T follicular helper cell (primary cell): ENCODE results near the gene SDHA.

Experiments used
- DNase-seq: peaks from one replicate; pipeline ENCODE4 v3.0.0-alpha.2; 2020; ENCODE audit warnings: low read depth
- total RNA-seq, 2 experiments: gene quantifications; one replicate each; lab custom pipeline; 2026; lab: John Stamatoyannopoulos, UW

SDHA gene
- total RNA-seq: 12.1 to 22.2 reads per million in 2 experiments

DNA sequence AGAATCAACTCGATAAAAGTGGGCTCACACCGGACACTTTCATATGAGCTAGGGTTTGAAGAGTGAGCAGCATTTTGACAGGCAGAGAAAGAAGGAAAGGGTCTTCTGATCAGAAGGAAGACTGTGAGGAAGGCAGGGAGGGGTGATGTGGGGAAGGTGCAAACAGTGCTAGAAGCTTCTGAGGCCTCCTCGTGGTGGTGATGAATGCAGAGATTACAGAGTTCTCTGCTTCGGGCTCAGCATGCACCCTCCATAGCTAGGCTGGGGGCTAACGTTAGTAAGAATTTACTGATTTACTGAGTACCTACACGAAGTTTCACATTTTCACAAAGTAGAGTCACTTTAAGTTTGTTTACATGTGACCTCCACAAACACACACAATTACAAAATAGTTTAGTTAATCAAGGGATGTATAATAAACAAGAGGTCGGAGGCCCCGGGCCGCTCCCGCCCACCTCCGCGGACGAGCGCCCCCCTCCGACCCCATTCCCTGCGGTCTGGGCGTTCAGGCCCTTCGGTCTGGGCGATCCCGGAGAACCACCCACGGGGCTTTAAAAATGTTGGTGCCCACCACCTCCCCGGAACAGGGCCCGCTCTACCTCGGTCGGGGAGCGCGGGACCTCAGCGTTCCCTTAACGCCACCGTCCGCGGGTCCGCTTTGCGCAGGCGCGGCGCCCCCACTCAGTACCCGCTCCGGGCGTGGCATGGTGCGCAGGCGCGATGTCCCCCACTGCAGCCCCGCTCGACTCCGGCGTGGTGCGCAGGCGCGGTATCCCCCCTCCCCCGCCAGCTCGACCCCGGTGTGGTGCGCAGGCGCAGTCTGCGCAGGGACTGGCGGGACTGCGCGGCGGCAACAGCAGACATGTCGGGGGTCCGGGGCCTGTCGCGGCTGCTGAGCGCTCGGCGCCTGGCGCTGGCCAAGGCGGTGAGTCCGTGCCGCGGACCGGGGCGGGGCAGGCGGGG, at the start of gene SDHA, which contains the start of gene CCDC127:
Gene SDHA, plus strand, starts transcription at position 827 of the 963 bp plus-strand sequence. Its CDS starts 36 bp downstream, at position 863.
Gene CCDC127, minus strand, starts transcription at position 660 of the 963 bp plus-strand sequence. CDS start 1,304 bp downstream, outside the sequence.
- DNase-seq: peak; percentile 97

DNA sequence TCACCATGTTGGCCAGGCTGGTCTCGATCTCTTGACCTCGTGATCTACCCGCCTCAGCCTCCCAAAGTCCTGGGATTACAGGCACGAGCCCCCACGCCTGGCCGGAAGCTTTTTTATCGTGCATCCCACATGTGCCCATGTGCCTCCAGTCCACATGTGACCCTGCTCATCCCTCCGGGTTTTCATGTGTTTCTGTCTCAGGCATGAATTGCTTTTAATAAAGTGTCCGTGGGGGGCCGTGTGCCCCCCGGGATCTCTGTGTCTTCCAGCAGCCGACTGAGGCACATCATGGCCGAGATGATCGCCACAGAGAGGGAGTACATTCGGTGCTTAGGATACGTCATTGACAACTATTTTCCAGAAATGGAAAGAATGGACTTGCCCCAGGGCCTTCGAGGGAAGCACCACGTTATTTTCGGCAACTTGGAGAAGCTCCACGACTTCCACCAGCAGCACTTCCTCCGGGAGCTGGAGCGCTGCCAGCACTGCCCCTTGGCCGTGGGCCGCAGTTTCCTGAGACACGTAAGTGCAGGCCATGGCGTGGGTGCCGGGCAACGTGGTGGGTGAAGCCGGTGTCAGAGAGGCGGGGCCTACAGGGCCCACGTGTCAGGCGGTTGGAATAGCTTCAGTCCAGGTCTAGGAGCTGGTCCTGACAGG, 48.9 kb upstream of the SDHA start:
- no peak for DNase-seq

DNA sequence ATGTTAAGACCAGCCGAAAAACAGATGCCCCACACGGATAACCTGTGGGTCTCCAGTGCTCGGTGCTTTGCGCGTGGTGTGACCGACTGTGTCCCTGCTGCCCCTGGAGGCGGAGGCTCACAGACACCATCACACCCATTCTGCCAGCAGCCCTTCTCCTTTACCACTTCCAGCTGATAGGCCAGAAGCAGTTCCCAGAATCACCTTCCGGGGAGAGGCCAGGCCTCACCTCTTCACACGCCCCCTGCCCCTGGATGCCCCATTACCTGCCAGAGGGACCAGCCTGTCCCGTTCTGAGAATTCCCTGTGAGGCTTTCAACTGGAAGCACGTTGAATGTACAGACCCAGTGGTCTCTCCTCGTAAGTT, 48.4 kb upstream of the SDHA start:
- DNase-seq: no peak

DNA sequence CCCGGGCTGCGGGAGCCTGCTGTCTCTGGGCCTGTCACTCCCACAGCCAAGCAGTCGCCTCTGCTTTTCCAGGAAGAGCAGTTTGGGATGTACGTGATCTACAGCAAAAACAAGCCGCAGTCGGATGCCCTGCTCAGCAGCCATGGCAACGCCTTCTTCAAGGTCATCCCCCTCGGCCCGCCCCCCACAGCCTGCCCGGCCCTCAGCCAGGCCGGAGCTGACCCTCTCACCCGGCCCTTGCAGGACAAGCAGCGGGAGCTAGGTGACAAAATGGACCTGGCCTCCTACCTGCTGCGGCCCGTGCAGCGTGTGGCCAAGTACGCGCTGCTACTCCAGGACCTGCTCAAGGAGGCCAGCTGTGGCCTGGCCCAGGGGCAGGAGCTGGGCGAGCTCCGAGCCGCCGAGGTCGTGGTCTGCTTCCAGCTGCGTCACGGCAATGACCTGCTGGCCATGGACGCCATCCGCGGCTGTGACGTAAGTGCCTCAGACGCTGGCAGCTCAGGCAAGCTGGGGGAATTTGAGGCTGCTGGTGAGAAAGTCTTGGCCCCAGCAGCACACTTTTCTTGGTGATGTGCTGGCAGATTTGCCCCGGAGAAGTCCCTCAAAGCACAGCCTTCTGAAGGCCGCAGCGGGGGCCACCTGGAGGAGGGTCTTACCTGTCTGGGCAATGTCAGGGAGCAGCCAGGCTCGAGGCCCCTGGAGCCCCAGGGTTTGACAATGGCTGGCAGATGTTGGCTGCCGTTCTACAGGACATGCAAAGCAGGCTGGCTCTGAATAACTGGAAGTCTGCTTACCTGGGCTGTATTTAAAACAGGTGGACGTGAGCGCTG, 46.9 kb upstream of the SDHA start:
- no peak for DNase-seq

DNA sequence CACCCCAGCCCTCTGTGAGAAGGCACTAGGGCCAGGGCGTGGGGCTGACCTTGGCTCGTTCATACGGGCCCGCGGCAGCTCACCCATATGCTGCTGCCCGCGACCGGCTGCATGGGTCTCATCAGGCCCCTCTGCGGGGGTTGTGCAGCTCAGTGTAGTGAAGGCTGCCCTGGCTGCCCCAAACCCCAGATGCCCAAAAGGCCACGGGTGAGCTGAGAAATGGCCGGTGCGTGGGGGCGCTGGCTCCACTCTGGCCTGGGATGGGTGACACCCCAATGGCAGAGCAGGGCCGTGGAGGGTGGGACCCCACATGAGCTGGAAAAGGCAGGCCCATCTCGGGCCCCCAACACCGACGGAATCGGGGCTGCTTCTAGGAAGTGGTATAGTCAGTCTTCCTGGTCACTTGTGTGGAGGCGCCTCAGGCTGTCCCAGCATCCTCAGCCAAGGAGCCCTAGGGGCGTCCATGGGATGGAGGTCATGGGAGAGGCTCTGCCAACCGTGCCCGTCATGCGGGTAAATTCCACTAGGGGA, 46.3 kb upstream of the SDHA start:
- no peak for DNase-seq

DNA sequence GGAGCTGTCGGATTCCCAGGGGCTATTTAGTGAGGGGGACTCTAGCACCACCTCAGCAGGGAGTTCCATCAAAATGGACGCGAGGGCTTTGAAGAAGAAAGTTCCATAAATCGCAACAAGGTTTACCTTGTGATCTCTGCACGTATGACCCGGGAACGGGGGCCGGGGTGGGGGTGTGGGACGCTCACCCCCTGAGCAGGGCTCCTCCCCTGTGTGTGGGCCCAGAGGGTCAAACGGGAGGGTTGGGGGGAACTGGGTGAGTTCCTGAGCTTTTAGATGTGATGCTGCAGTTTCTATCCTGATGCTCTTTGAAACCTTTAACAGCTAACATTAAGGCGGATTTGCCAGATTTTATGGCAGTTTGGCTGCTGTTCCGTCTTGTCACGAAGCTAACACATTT, 45.7 kb upstream of the SDHA start:
- no peak for DNase-seq

DNA sequence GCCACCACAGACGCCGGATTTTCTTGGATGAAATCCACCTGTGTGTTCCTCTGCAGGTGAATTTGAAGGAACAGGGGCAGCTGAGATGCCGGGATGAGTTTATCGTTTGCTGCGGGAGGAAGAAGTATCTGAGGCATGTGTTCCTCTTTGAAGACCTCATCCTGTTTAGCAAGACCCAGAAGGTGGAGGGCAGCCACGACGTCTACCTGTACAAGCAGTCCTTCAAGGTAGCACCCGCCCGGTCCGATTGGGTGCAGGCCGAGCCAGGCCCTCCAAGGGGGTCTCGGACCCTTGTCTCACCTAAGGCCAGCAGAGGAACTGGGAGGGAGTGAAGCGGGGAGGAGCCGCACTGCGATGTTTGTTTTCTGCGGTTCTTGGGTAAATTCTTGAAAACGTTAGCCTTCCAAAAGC, 45.3 kb upstream of the SDHA start:
- no peak for DNase-seq

DNA sequence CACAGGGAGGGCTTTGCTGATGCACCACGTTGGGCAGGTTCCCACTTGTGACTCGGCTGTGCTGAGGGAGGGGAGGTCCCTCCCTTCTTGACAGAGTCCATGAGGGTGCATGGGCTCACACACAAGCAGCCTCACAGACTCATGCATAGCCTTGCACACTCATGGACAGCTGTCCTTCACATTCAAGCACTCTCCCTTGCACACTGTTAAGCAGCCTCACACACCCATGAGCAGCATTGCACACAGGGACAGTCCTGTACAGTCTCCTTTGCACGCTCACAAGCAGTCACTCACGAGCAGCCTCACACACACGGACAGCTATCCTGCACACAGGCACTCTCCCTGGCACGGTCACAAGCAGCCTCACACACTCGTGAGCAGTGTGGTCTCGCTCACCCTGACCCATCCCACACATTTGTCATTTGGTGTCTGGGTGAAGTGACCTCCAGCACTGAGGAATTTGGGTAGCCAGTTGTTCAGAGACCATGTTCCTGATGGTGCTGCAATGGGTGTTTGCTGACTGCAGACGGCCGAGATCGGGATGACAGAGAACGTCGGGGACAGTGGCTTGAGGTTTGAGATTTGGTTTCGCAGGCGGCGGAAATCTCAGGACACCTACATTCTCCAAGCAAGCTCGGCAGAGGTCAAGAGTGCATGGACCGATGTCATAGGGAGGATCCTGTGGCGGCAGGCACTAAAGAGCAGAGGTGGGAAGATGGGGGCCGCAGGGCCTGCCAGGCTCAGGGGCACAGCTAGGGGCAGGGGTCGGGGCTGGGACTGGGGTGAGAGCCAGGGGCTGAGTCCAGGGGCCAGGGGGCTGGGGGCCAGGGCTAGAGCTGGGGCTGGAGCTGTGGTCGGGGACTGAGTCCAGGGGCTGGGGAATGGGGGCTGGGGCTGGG, 44.5 kb upstream of the SDHA start:
- DNase-seq: no peak

DNA sequence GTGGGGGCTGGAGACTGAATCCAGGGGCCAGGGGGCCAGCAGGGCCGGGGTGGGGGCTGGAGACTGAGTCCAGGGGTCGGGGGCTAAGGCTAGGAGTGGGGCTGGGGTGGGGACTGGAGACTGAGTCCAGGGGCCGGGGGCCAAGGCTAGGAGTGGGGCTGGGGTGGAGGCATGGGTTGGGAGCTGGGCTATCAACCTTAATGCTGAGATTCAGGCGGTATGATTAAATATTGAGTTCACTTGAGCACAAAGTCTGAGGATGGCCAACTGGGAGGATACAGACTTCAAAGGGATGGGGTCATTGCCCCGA, 43.9 kb upstream of the SDHA start:
- DNase-seq: no peak

DNA sequence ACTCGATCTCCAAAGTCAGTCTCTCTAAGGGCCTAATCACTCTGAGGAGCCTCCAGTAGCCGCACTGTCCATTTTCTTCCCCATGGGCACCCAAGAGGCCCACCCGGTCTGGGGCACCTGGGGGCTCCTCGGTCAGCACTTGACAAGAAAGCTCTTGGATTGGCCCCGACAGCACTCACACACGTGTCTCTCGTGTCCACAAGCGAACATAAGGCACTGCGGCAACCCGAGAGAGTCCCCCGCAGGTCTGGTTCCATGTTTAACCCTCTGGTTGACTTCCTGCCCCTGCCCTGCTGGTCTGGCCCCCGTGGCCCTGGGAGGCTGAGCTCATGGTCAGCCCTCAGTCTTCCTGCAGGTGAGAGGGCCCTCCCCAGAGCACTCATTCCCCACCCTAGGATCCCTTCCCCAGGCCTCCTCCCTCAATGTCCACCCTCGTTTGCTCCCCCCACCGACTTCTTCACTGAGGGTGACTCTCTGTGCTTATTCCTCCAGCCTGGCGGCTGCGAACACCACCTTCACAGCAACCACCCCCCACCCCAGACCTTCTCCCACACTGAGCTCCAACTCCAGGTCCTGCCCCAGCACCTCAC, 43.1 kb upstream of the SDHA start:
- DNase-seq: no peak

DNA sequence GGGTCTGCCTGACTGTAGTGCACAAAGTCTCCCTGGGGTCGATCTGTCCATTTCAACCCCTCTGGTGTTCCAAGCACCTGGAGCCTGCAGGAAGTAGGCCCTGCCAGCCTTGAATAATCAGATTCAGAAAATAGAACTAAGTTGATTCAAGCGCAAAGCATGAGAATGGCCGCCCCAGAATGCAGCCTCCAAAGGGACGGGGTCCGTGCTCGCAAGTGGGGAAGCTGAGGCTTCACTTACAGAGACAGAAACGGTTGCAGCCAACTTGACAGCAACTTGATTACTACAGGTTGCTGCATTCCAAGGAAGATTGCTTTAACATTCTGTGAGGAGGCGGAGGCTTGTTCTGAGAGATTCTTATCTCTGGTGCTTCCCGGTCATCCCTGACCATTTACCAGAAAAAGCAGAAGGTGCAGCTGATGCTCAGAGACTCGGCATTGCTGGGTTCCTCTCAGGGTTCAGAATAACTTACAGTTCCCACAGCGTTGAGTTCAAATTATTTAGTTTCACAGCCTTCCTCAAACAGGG, 41.8 kb upstream of the SDHA start:
- DNase-seq: no peak

DNA sequence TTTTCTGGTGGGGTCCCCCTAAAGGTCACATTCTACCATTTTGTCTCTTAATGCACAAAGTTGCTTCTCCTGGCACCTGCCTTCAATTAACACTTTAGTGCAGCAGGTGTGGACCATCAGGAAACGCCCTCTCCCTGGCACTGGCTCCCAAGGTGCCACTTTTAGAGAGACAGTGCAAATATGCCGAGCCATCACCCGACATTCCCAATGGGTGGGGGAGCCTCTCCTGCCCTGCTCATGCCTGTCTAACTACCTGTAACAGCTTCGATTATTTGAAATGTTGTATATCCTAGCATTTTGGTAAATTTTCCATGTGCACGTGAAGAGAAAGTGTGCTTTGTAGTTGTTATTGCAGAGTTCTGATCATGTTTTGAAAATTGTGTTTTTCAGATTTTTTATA, 40.0 kb upstream of the SDHA start:
- no peak for DNase-seq

DNA sequence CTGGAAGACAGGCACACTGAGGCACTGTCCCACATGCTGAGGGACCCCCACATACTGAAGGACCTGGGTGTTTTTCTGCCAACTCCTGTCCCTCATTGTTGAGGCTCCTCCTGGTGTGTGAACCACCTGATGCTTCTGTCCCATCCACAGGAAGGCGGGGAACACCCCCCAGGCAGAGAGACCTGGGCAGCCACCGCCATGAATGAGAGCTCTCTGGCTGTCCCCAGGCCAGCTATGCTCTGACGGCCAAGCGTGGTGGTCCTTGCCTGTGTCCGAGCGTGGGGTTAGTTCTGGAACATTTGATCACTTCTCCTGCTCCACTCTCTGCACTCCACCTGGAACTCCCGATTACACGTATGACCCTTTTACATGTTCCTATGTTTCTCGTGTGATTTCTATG, 38.7 kb upstream of the SDHA start:
- DNase-seq: no peak

DNA sequence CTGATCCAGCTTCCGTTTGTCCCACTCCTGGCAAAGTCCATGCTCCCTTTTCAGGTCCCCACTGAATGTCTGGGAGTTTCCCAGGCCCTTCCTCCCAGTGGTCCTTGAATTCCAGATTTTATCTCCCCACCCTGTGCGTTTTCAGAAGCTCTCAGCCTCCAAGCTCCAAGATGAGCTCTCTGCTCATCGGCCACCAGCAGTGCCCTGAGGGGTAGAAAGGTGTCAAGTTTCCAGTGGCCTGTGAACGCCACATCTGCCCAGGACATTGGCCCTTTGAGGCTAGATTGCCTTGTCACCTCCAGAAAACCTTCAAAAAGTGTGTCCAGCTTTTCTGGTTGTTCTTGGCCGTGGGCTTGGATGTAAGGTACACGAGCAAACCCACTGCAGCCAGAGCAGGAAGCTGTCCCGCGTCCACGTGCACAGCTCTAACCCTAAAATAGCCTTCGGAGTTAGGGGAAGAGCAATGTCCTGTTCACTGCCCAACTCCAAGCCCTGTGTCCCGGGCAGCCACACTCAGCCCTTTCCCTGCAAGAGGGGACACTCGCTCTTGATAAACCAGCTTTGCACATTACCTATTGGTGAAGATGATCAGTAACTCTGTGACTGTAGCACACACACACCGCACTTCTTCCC, 37.7 kb upstream of the SDHA start:
- no peak for DNase-seq

DNA sequence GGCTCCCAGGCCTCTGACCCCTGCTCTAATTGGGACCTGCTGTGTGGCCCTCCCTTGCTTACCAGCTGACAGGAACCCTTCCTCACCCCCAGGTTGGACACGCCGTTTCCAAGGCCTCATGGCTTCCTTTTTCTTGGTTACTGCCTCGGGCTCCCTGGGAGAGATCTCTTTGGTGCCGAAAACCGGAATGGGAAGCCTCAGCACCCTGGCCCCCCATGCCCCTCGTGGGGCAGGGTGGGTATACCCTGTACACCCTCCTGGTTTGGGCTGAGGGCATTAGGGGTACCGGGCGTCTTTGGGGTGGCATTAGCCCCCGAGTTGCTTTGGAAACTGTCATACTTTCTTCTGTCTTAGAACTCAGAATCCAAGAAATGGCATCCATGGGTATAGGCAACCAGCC, 37.0 kb upstream of the SDHA start:
- DNase-seq: no peak

DNA sequence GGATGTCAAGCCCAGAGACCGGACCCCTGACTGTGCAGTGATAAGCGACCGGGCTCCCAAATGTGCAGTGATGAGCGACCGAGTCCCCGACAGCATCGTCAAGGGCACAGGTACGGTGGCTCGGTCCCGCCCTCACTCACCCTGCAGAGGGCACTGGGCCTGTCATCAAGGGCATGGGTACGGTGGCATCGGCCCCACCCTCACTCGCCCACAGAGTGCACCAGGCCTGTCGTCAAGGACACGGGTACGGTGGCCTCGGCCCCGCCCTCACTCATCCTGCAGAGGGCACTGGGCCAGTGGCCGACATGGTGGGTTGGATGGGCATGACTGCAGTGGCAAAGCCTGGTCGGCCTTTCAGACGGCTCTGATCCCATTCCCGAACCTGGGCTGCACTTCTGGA, 36.6 kb upstream of the SDHA start:
- DNase-seq: no peak

DNA sequence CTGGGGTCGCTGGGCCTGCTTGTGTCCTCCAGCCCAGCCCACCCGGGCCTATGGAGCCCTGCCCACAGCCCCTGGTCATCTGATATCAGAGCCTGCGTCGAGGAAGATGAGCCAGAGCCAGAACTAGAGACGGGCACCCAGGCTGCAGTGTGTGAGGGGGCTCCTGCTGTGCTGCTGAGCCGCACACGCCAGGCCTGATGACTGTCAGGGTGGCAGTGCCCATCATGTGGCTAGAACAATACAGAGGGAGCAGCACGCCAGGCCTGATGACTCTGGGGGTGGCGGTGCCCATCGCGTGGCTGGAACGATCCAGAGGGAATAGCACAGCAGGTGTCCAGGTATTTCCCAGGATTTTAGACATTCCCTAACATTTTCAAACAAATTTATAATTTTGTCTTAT, 36.0 kb upstream of the SDHA start:
- no peak for DNase-seq

DNA sequence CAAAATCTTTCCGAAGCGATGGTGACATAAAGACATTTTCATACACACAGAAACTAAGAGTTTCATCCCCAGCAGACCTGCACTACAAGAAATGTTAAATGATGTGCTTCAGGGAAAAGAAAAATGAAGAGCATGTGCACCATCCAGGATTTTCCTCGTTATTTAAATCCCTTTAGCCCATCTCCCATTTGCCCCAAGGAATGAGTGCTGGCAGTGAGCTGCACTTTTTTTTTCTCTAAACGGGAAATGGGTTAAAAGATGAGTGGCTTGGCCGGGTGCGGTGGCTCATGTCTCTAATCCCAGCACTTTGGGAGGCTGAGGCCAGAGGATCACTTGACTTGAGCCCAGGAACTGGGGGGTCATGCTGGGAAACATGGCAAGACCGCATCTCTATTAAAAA, 33.6 kb upstream of the SDHA start:
- no peak for DNase-seq

DNA sequence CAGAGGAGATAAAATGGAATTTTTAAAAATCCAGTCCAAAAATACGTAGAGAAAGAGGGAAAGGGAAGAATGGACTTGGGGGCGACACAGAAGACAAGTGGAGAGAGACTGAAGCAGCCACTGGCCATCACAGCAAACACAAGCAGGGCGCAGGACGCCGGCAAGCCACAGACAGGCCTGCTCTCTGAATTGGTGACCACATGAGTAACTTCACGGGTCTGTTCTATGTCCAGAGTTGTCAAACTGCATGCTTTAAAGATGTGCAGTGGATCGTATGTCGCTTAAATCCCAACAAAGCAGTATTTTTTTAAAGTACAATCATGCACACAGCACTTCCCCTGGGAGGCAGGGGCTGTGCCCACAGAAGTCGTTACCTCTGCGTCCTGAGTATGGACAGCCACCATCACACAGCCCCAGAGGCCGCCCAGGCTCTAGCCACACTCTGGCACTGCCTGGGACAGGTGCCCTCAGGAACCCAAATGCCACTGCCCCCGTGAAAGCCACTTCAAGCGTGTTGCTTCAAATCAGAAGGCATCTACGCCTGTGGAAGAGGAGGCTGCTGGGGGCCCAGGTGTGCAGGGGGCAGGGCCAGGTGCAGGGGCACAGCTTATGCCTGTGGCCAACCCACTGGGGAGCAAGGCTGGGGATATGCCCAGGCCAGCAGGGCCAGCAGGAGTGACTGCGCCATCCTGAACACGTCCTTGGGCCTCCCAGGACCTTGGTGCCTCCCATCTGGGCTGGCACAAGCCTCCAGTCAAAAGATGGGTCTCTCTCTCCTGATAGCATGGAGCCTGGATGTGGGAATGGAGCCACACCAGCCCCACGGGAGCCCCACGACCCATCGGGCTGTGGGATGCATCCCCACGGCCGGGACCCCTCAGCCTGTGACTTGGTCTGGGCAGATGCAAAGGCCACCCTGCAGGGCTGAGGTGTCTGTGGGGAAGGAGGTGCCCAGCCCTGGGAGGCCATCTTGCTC, 32.7 kb upstream of the SDHA start:
- DNase-seq: no peak
